Lung (tissue), 12 donors: ENCODE results near the gene PRF1. TPM values are rescaled to one million over a fixed set of nuclear protein-coding genes. Genes with fewer than 3 reads are reported as not detected.
A peak's percentile ranks its signal among the peaks of the same experiment; 100 is the strongest.

Source experiments
- ATAC-seq: fragments of 200-7000 bp; cut with Tn5 transposase; one replicate; pipeline ENCODE4 v1.9.1; 2020; ENCODE audit warnings: moderate number of reproducible peaks; ENCODE audit not compliant: insufficient read depth, low FRiP score
- DNase-seq, 3 donors: peaks; one replicate each; pipeline ENCODE4 v3.0.0-alpha.2; 2013 to 2017
- H3K27ac ChIP-seq, 2 donors: one replicate each; pipeline ENCODE4 v1.5.1; 2013; ENCODE audit warnings: mild to moderate bottlenecking in 2 of 2, moderate library complexity in 2 of 2, control low read depth in 1 of 2, inconsistent platforms in 1 of 2, low read depth in 1 of 2, low read length in 1 of 2
- H3K27me3 ChIP-seq, 3 donors: one replicate each; pipeline ENCODE4 v1.5.1; 2013; ENCODE audit warnings: low read length in 2 of 3; ENCODE audit not compliant: control insufficient read depth in 3 of 3, insufficient read depth in 3 of 3
- H3K36me3 ChIP-seq, 4 donors: one replicate each; pipeline ENCODE4 v1.5.1; 2013; ENCODE audit warnings: low read length in 4 of 4, mild to moderate bottlenecking in 1 of 4, moderate library complexity in 1 of 4; ENCODE audit not compliant: control insufficient read depth in 4 of 4, insufficient read depth in 4 of 4
- H3K4me1 ChIP-seq, 5 donors: one replicate each; pipeline ENCODE4 v1.5.1; 2013; ENCODE audit warnings: low read length in 5 of 5, mild to moderate bottlenecking in 2 of 5, moderate library complexity in 1 of 5; ENCODE audit not compliant: control insufficient read depth in 5 of 5, insufficient read depth in 5 of 5
- H3K4me3 ChIP-seq: one replicate; pipeline ENCODE4 v1.5.1; 2013; ENCODE audit warnings: mild to moderate bottlenecking, control low read depth, moderate library complexity
- H3K9ac ChIP-seq, 2 donors: one replicate each; pipeline ENCODE4 v1.5.1; 2013; ENCODE audit warnings: low read length in 2 of 2, control low read depth in 1 of 2; ENCODE audit not compliant: insufficient read depth in 1 of 2
- H3K9me3 ChIP-seq, 4 donors: one replicate each; pipeline ENCODE4 v1.5.1; 2013; ENCODE audit warnings: low read length in 3 of 4, mild to moderate bottlenecking in 1 of 4, moderate library complexity in 1 of 4; ENCODE audit not compliant: control insufficient read depth in 4 of 4, insufficient read depth in 3 of 4
- CTCF ChIP-seq: IDR thresholded peaks from 2 replicates; pipeline ENCODE4 v1.5.1; 2012; ENCODE audit warnings: mild to moderate bottlenecking; ENCODE audit errors: control extremely low read depth, extremely low read depth
- WGBS, 2 donors: extraction: QIAGEN DNeasy Blood & Tissue Kit; methylation state at CpG; one replicate each; pipeline ENCODE4 v1.1.7; 2013; 5-methylcytosine and 5-hydroxymethylcytosine counted together
- polyA plus RNA-seq, 2 donors: library from polyadenylated mRNA; stranded (reverse); fragments of 200-250 nt; gene quantifications; one replicate each; pipeline ENCODE4 v1.2.1, GENCODE V29; 2013
- total RNA-seq, 2 donors: library from RNA; depleted of rRNA in 1 of 2; stranded (reverse); fragments of >200 nt in 1 of 2; gene quantifications; one replicate each; pipeline ENCODE4 v1.2.1, GENCODE V29; 2014 to 2021
- donor health status: control.
- donor health status: control.
- donor health status: Bipolar disorder and iron deficiency.
- donor health status: healthy.
- donor health status: DM: yes; HTN: yes; CAD: no.

Gene PRF1
- total and polyA plus RNA-seq, 4 donors, result 3.2 to 11.5 (median 7.3) TPM

GRCh38 chr10:70575874-70576802, 26.4 kb downstream of the PRF1 start:
- Histone ChIP-seq H3K27ac (peak overlapping the region in 1 of 2 donors; percentile 9), H3K36me3 (peaks cover 0 to under 1% (median 0%) of the 10 kb centered on the region in 4 donors), H3K4me3 (no peak overlapping the region), H3K9ac (peak overlapping the region in 1 of 2 donors; percentile 17), H3K9me3 (no peaks in the 10 kb centered on the region), H3K4me1 (peaks cover 11 to 14% (median 13%) of the 10 kb centered on the region in 5 donors), H3K27me3 (no peaks in the 10 kb centered on the region)
- no peak for TF ChIP-seq CTCF
- peak; percentile 86 for ATAC-seq
- peak; percentile 62 to 80 (median 71) for DNase-seq
- WGBS, 2 donors, result 17 to 29% methylated on average over 12 of the region's 12 CpGs

GRCh38 chr10:70575486-70575873, 27.1 kb downstream of the PRF1 start:
- H3K9me3 ChIP-seq, result no peaks in the 10 kb centered on the region
- H3K27me3 ChIP-seq, result no peaks in the 10 kb centered on the region
- TF ChIP-seq CTCF, result no peak
- H3K27ac ChIP-seq, result no peak overlapping the region
- no peak overlapping the region for H3K9ac ChIP-seq
- no peak overlapping the region for H3K4me3 ChIP-seq
- WGBS, 2 donors, result 32 to 43% methylated on average over 4 of the region's 4 CpGs
- H3K36me3 ChIP-seq, result peaks cover 0 to 2% (median 0%) of the 10 kb centered on the region in 4 donors
- ATAC-seq (no peak), DNase-seq (peak in 2 of 3 donors; percentile 39)
- H3K4me1 ChIP-seq, result peaks cover 11 to 14% (median 13%) of the 10 kb centered on the region in 5 donors

- TF ChIP-seq CTCF, result no peak
- H3K4me1 ChIP-seq, result peaks cover 7 to 14% (median 13%) of the 10 kb centered on the region in 5 donors
- no peak overlapping the region for H3K4me3 ChIP-seq
- H3K27ac ChIP-seq, result no peak overlapping the region
- H3K9ac ChIP-seq, result no peak overlapping the region
- 87 to 88% methylated on average over 11 of the region's 11 CpGs for WGBS, 2 donors
- DNase-seq, result no peak
- ATAC-seq, result no peak
- H3K9me3 ChIP-seq, result no peaks in the 10 kb centered on the region
- peaks cover 0 to 5% (median under 1%) of the 10 kb centered on the region in 4 donors for H3K36me3 ChIP-seq
- no peaks in the 10 kb centered on the region for H3K27me3 ChIP-seq
Observed at GRCh38 chr10:70573599-70574506, 28.7 kb downstream of the PRF1 start.
